Neuronal stem cell (in vitro differentiated cells): ENCODE results near the gene INHBE.

Experiments used
- DNase-seq: peaks from one replicate; pipeline ENCODE4 v3.0.0-alpha.2; 2013; ENCODE audit warnings: low spot score
- H2AFZ ChIP-seq: one replicate; pipeline ENCODE4 v1.6.1; 2013; ENCODE audit warnings: mild to moderate bottlenecking, low read length, inconsistent platforms
- H2AK5ac ChIP-seq: 2 replicates; pipeline ENCODE4 v1.6.1; 2013; ENCODE audit warnings: low read depth, mild to moderate bottlenecking, inconsistent platforms, low read length, moderate library complexity, mixed read lengths
- H2BK120ac ChIP-seq: 2 replicates; pipeline ENCODE4 v1.6.1; 2013; ENCODE audit warnings: low read depth, mild to moderate bottlenecking, inconsistent platforms, low read length, moderate library complexity, mixed read lengths
- H2BK12ac ChIP-seq: one replicate; pipeline ENCODE4 v1.6.1; 2013; ENCODE audit warnings: low read length, inconsistent platforms
- H2BK15ac ChIP-seq: 2 replicates; pipeline ENCODE4 v1.6.1; 2013; ENCODE audit warnings: mild to moderate bottlenecking, low read length, inconsistent platforms, mixed read lengths
- H2BK5ac ChIP-seq: one replicate; pipeline ENCODE4 v1.6.1; 2013; ENCODE audit warnings: inconsistent platforms, mild to moderate bottlenecking, low read length, moderate library complexity
- H3K14ac ChIP-seq: one replicate; pipeline ENCODE4 v1.6.1; 2013; ENCODE audit warnings: low read length, inconsistent platforms
- H3K18ac ChIP-seq: 2 replicates; pipeline ENCODE4 v1.6.1; 2013; ENCODE audit warnings: low read length, inconsistent platforms
- H3K23ac ChIP-seq: 2 replicates; pipeline ENCODE4 v1.6.1; 2013; ENCODE audit warnings: low read depth, mild to moderate bottlenecking, mixed read lengths, low read length, inconsistent platforms; ENCODE audit not compliant: poor library complexity
- H3K27ac ChIP-seq: replicated peaks from 3 replicates; pipeline ENCODE4 v1.5.1; 2013; ENCODE audit warnings: low read length, inconsistent platforms
- H3K27me3 ChIP-seq, 3 experiments: 2 replicates each; pipeline ENCODE4 v1.6.1; 2013; ENCODE audit warnings: low read length in 3 of 3, mild to moderate bottlenecking in 2 of 3, inconsistent platforms in 1 of 3, low read depth in 1 of 3, mixed read lengths in 1 of 3, moderate library complexity in 1 of 3; ENCODE audit not compliant: control insufficient read depth in 3 of 3, insufficient read depth in 3 of 3
- H3K36me3 ChIP-seq, 2 donors: replicated peaks in 1 of 2; 2 replicates each; pipeline ENCODE4 v1.6.1; 2013; ENCODE audit warnings: low read length in 2 of 2; ENCODE audit not compliant: control insufficient read depth in 2 of 2, insufficient read depth in 2 of 2
- H3K4ac ChIP-seq: 2 replicates; pipeline ENCODE4 v1.6.1; 2013; ENCODE audit warnings: inconsistent platforms, mild to moderate bottlenecking, low read length, moderate library complexity
- H3K4me1 ChIP-seq, 2 donors: 1 replicate in 1 of 2; 2 replicates in 1 of 2; pipeline ENCODE4 v1.6.1; 2013; ENCODE audit warnings: low read length in 2 of 2, low read depth in 1 of 2; ENCODE audit not compliant: control insufficient read depth in 2 of 2, insufficient read depth in 1 of 2
- H3K4me2 ChIP-seq: one replicate; pipeline ENCODE4 v1.6.1; 2013; ENCODE audit warnings: mild to moderate bottlenecking, low read length, inconsistent platforms; ENCODE audit not compliant: insufficient read depth, poor library complexity, severe bottlenecking
- H3K4me3 ChIP-seq, 2 donors: 2 replicates each; pipeline ENCODE4 v1.5.1; 2013; ENCODE audit warnings: low read length in 2 of 2, mild to moderate bottlenecking in 2 of 2, inconsistent platforms in 1 of 2, moderate library complexity in 1 of 2
- H3K79me1 ChIP-seq: one replicate; pipeline ENCODE4 v1.6.1; 2013; ENCODE audit warnings: low read depth, mild to moderate bottlenecking, inconsistent platforms, low read length, moderate library complexity
- H3K9ac ChIP-seq: one replicate; pipeline ENCODE4 v1.6.1; 2013; ENCODE audit warnings: mild to moderate bottlenecking, low read depth, low read length, inconsistent platforms; ENCODE audit not compliant: poor library complexity
- H3K9me3 ChIP-seq, 2 donors: replicated peaks in 1 of 2; 2 replicates each; pipeline versions ENCODE3 to v1.6.1; 2013; ENCODE audit warnings: low read length in 2 of 2, mild to moderate bottlenecking in 2 of 2, inconsistent platforms in 1 of 2, low read depth in 1 of 2, mixed read lengths in 1 of 2, moderate library complexity in 1 of 2; ENCODE audit not compliant: control insufficient read depth in 2 of 2, insufficient read depth in 1 of 2
- H4K8ac ChIP-seq: one replicate; pipeline ENCODE4 v1.6.1; 2013; ENCODE audit warnings: low read depth, mild to moderate bottlenecking, inconsistent platforms, low read length, moderate library complexity
- H4K91ac ChIP-seq: one replicate; pipeline ENCODE4 v1.6.1; 2013; ENCODE audit warnings: low read length, low read depth, mild to moderate bottlenecking, inconsistent platforms; ENCODE audit not compliant: poor library complexity
- WGBS, 2 donors: extraction: QIAGEN DNeasy Blood & Tissue Kit; methylation state at CpG; one replicate each; pipeline ENCODE4 v1.1.7; 2013; ENCODE audit warnings: missing lambda C conversion rate in 2 of 2, mixed read lengths in 1 of 2; ENCODE audit not compliant: insufficient read length in 2 of 2, insufficient replicate concordance in 1 of 2; ENCODE audit errors: extremely low coverage in 2 of 2; 5-methylcytosine and 5-hydroxymethylcytosine counted together

Gene INHBE

DNA sequence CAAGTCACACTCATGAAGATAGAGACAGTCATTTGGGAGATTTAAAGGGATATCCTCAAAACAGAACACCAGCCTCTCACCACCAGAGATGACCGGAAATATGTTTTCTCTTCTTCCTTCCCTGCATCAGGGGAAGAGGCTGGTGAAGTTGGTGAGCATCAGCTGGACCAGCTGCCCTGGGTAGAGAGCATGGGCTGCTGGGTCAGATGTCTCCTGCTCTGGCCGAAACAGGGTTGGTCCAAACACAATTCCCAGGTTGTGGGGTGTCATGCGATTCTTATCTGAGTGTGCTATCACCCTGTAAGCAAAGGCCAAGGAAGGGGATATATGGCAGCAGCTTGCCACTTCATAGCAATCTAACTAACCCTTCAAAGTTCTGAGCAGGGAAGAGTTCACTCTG, 17.3 kb downstream of the INHBE start:
- no peak for DNase-seq
- H3K27me3 ChIP-seq: peaks cover 22 to 50% (median 49%) of the 10 kb centered on the region in 3 experiments
- H4K91ac ChIP-seq: no peak overlapping the region

GRCh38 chr12:57473392-57473791, 18.3 kb downstream of the INHBE start:
- H3K79me1 ChIP-seq: no peaks in the 10 kb centered on the region
- no peak overlapping the region for H2AK5ac ChIP-seq
- no peak overlapping the region for H2BK5ac ChIP-seq
- DNase-seq: no peak
- peak overlapping the region; percentile 31 for H2BK12ac ChIP-seq
- H3K4me2 ChIP-seq: no peak overlapping the region
- no peak overlapping the region for H3K9ac ChIP-seq
- no CpG with 5 or more reads among the region's 3 CpGs for WGBS, 2 donors
- H3K4me3 ChIP-seq: no peak overlapping the region
- no peak overlapping the region for H4K91ac ChIP-seq
- H3K18ac ChIP-seq: no peak overlapping the region
- H3K4me1 ChIP-seq: peaks cover 5 to 21% of the 10 kb centered on the region in 2 donors
- no peak overlapping the region for H3K4ac ChIP-seq
- no peak overlapping the region for H2BK120ac ChIP-seq
- H4K8ac ChIP-seq: no peak overlapping the region
- H2BK15ac ChIP-seq: no peak overlapping the region
- no peak overlapping the region for H2AFZ ChIP-seq
- H3K36me3 ChIP-seq: no peaks in the 10 kb centered on the region
- no peak overlapping the region for H3K14ac ChIP-seq
- peaks cover 22 to 58% (median 55%) of the 10 kb centered on the region in 3 experiments for H3K27me3 ChIP-seq
- no peak overlapping the region for H3K23ac ChIP-seq
- no peak overlapping the region for H3K27ac ChIP-seq
- peaks cover 4% of the 10 kb centered on the region in 2 donors for H3K9me3 ChIP-seq

More for the DNA sequence above, 17.3 kb downstream of the INHBE start:
- H3K4me3 ChIP-seq: no peak overlapping the region
- H2BK15ac ChIP-seq: no peak overlapping the region
- H3K23ac ChIP-seq: no peak overlapping the region
- no peak overlapping the region for H3K14ac ChIP-seq
- H3K9ac ChIP-seq: no peak overlapping the region
- H2BK120ac ChIP-seq: no peak overlapping the region
- no peak overlapping the region for H2BK12ac ChIP-seq
- H3K4me2 ChIP-seq: no peak overlapping the region
- no peaks in the 10 kb centered on the region for H3K79me1 ChIP-seq
- H3K4me1 ChIP-seq: peaks cover 5 to 15% of the 10 kb centered on the region in 2 donors
- H3K9me3 ChIP-seq: peaks cover 4% of the 10 kb centered on the region in 2 donors
- H3K27ac ChIP-seq: no peak overlapping the region
- no peak overlapping the region for H3K4ac ChIP-seq
- no peak overlapping the region for H2AK5ac ChIP-seq
- H3K36me3 ChIP-seq: no peaks in the 10 kb centered on the region
- H2BK5ac ChIP-seq: no peak overlapping the region
- H4K8ac ChIP-seq: no peak overlapping the region
- no peak overlapping the region for H2AFZ ChIP-seq
- H3K18ac ChIP-seq: no peak overlapping the region
- no CpG with 5 or more reads among the region's 3 CpGs for WGBS, 2 donors

- Histone ChIP-seq H4K8ac (no peak overlapping the region), H3K4me3 (no peak overlapping the region), H2BK5ac (no peak overlapping the region), H3K79me1 (no peaks in the 10 kb centered on the region), H3K4me2 (no peak overlapping the region), H3K9ac (no peak overlapping the region), H3K18ac (no peak overlapping the region), H3K4me1 (peaks cover 5 to 21% of the 10 kb centered on the region in 2 donors), H2BK15ac (no peak overlapping the region), H2AK5ac (no peak overlapping the region), H3K23ac (no peak overlapping the region), H3K4ac (no peak overlapping the region), H3K14ac (no peak overlapping the region), H2BK120ac (no peak overlapping the region), H3K36me3 (no peaks in the 10 kb centered on the region), H3K27me3 (peaks cover 22 to 63% (median 60%) of the 10 kb centered on the region in 3 experiments), H4K91ac (no peak overlapping the region), H2BK12ac (no peak overlapping the region), H3K9me3 (peaks cover 4% of the 10 kb centered on the region in 2 donors), H3K27ac (no peak overlapping the region), H2AFZ (no peak overlapping the region)
- WGBS, 2 donors: no CpG with 5 or more reads among the region's 5 CpGs
- DNase-seq: no peak
Observed at GRCh38 chr12:57473886-57474285, 18.8 kb downstream of the INHBE start.

- H3K4me3 ChIP-seq: no peak overlapping the region
- H4K8ac ChIP-seq: no peak overlapping the region
- H2BK5ac ChIP-seq: no peak overlapping the region
- no peak overlapping the region for H3K4ac ChIP-seq
- peaks cover 5 to 21% of the 10 kb centered on the region in 2 donors for H3K4me1 ChIP-seq
- no peak overlapping the region for H3K27ac ChIP-seq
- no peak overlapping the region for H2AFZ ChIP-seq
- DNase-seq: no peak
- H3K23ac ChIP-seq: no peak overlapping the region
- H3K9ac ChIP-seq: no peak overlapping the region
- no peak overlapping the region for H2BK120ac ChIP-seq
- H3K9me3 ChIP-seq: peaks cover 4% of the 10 kb centered on the region in 2 donors
- peaks cover 22 to 69% (median 66%) of the 10 kb centered on the region in 3 experiments for H3K27me3 ChIP-seq
- no peak overlapping the region for H2BK12ac ChIP-seq
- WGBS, 2 donors: no CpG with 5 or more reads among the region's 8 CpGs
- H3K14ac ChIP-seq: no peak overlapping the region
- H2AK5ac ChIP-seq: no peak overlapping the region
- no peak overlapping the region for H3K4me2 ChIP-seq
- H3K18ac ChIP-seq: no peak overlapping the region
- H3K36me3 ChIP-seq: no peaks in the 10 kb centered on the region
- no peak overlapping the region for H4K91ac ChIP-seq
- H2BK15ac ChIP-seq: no peak overlapping the region
- H3K79me1 ChIP-seq: no peaks in the 10 kb centered on the region
Observed at GRCh38 chr12:57474430-57474829, 19.3 kb downstream of the INHBE start.
